Myocyte (in vitro differentiated cells): ENCODE measurements around the gene POU6F2. TPM values are rescaled to one million over a fixed set of nuclear protein-coding genes. Genes with fewer than 3 reads are reported as not detected.
"Not testable (repeated sequence)": the region's sequence is repeated elsewhere in the genome, so short reads cannot be mapped to it uniquely, and the experiment has no call there.

Experiments used
- DNase-seq: peaks from one replicate; pipeline ENCODE4 v3.0.0-alpha.2; 2012; ENCODE audit warnings: low read depth
- total RNA-seq: library from RNA; depleted of rRNA; stranded (reverse); fragments of >200 nt; gene quantifications from 2 replicates; pipeline ENCODE4 v1.2.3, GENCODE V29; 2014

Gene POU6F2
- total RNA-seq, 1 donor from 2014 or later: 0.11 TPM

DNA sequence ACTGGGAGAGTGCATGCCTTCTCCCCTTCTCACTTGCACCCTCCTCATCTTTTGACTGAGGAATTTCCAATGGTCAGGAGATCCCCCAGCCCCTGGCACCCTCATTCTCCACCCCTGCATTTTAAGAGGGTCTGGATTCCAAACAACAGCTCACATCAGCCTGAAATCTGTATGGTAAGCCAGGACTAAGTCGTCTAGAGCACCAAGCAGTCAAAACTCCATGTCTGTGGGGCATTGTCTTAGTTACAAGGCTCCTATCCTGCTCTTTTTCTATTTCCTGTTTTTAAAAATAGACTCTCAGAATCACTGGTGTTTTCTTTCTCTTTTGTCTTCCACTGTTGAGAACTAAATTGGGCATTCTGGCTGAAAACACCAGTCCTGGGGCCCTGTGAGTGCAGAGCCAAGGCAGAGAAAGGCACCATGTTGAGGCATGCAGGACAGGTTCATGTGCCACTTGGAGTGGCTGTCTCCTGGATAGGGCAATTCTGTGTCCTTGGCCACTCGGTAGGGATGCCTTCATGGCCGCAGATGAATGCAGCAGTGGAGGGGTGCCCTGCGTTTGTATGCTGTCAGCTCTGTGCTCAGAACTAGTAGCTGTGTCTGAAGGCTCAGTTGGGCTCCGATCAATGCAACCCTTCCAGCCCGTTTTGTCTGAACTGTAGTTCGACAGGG is 371.9 kb downstream of the POU6F2 start:
- no peak for DNase-seq

DNA sequence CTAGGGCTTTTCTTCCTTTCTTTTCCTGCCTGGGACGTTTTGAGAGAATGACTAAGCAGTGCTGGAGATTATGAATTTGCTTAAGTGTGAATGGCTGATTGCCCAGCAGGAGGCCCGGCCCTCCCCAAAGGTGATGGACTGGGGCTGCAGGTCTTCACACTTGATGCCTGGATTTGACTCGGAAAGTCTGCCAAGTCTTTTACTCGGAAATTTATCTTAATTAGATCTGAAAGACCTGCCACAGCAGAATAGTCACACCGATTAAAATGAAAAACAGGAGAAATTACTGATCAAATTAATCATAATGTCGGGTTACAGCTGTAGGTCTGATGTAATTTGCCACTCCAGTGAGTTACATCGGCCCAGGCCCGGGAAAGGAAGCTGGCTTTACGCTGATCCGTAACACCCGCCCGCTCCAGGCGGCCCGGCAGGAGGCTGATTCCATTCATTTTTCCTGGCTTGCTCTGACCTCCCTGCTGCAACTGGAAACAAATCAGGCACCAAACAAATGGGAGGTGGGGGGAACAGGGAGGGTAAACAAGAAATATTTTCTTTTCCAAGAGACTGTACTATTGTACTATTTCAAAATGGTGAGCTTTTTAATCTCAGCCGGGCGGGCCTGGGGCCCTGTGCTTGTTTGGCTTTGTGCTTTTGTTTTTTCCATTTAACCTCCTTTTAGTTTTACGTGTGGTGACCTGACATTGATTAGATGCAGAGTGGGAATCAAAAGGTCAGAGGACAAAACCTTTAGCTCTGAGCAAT is 376.1 kb downstream of the POU6F2 start:
- DNase-seq: no peak

DNA sequence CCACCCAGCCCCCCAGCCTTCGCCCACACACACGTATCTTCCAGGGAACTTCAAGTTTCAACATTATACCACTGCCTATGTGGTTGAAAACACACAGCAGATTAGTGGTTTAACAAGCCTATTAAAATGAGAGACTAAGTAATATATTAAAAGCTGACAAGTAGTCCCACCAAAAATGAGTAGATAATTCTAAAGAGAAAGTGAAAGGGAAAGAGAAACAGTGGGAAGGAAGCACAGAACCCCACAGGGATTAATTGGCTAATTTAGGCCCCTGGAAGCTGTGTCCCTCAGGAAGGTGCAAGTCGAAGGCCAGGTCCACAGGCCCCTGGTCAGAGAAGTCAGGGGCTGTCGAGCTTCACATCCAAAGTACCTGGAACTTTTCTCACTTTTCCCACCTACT is 378.0 kb downstream of the POU6F2 start:
- DNase-seq: no peak

DNA sequence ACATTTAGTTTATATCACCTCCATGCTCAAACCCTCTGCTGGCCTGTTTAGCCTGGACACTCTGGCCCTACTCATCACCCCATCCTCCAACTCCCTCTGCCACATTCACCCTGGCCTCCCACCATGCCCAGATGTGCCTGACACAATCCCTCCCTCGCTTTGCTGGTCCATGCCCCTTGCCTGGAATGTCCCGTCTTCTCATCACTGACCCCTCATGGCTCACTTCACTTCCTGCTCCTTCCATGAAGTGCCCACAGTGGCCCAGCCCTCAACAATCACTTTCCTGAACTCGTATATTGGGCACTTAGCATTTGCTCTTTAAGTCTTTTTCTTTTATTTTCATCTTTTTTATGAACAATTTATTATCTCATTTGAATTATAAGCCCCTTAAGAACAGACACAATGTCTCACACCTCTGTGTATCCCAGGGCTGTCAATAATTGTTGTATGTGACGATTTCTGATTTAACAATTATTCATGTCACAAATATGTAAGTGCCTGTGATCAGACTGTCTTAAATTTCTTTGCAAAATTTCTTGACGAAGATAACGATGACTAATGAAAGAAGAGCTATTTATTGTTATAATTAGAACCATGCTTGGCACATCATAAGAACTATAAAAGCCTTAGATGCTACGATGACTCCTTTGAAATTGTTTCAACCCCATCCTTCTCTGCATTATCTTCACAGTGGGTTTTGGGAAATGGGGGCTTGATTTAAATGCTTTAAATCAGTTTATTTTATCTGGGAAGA is 378.6 kb downstream of the POU6F2 start:
- DNase-seq: no peak

GRCh38 chr7:39357648-39358047 is 379.9 kb downstream of the POU6F2 start:
- no peak for DNase-seq

GRCh38 chr7:39360038-39360437 is 382.3 kb downstream of the POU6F2 start:
- no peak for DNase-seq

DNA sequence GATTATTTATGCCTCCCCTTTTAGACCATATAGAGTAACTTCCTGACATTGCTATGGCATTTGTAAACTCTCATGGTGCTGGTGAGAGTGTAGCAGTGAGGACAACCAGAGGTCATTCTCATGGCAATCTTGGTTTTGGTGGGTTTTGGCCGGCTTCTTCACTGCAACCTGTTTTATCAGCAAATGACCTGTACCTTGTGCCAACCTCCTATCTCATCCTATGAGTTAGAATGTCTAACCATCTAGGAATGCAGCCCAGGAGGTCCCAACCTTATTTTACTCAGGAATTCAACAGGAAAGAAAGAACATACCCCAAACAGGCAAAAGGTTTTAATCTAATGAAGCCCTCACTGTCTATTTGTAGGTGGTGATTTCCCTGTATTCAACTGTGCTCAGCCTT is 383.1 kb downstream of the POU6F2 start:
- no peak for DNase-seq

- DNase-seq: no peak
Measured at GRCh38 chr7:39365751-39366295, 388.1 kb downstream of the POU6F2 start.

DNA sequence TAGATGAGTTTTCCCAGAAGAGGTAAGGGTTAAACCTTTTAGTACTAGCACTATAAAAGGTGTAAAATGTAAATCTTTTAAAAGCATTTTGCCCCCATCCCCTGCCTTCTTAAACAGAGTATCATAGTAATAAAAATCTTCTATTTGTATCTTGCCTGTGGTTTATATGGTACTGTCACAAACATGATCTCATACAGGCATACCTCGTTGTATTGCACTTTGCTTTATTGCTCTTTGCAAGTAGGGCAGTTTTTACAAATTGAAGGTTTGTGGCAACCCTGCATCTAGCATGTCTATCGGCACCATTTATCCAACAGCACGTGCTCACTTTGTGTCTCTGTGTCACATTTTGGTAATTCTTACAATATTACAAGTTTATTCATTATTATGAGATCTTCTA is 389.7 kb downstream of the POU6F2 start:
- DNase-seq: no peak

DNA sequence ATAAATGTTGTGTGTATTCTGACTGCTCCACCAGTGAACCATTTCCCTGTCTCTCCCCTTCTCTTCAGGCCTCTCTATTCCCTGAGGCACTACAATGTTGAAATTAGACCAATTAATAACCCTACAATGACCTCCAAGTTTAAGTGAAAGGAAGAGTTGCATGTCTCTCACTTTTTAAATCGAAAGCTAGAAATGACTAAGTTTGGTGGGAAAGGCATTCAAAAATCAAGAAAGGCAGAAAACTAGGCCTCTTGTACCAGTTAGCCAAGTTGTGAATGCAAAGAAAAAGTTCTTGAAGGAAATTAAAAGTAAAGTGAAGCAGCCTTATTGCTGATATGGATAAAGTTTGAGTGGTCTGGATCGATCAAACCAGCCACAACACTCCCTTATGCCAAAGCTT is 390.2 kb downstream of the POU6F2 start:
- DNase-seq: no peak

DNA sequence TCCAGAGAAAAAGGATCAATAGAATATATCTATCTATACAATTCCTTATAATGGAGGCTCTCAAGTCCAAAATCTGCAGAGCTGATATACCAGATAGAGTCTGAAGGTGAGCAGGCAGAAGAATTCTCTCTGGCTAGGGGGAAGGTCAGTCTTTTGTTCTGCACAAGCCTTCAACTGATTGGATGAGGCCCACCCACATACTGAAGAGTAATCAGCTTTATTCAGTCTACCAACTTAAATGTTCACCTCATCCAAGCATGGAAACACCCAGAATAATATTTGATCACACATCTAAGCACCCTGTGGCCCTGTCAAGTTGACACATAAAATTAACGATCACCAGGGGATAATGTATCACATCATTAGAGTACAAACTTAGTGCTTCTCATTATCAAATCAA is 394.7 kb downstream of the POU6F2 start:
- no peak for DNase-seq

DNA sequence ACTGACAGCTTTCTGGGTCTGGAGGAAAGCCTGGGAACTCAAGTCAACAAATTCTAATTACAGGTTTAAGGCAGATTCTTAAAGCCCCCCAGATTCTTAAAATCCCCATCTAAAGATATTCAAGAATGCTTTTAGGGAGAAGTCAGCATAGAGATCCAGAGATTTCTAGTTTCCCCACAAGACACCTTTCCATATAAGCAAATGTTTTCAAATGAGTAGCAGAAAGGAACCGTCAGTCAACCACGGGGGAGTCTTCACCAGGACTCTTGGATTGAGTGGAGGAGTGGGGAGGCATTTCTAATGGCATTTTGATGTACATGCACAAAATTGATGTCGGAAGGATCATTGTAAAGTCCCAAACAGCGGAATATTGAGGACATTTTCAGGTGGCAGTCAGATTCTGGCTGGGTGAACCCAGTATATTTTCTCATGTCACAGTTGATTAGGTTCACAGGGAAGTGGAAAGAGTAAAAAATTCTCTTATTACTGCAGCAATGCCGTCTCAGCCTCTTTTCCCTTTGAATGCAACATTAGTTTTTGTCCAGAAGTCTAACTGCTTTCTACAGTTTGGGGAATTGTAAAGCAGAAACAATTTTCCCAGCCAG is 396.8 kb downstream of the POU6F2 start:
- DNase-seq: no peak

GRCh38 chr7:39375047-39375873 is 397.6 kb downstream of the POU6F2 start:
- DNase-seq: no peak

GRCh38 chr7:39375874-39376190 is 398.1 kb downstream of the POU6F2 start:
- DNase-seq: no peak

GRCh38 chr7:39376881-39377280 is 399.2 kb downstream of the POU6F2 start:
- not testable (repeated sequence) for DNase-seq

GRCh38 chr7:39379416-39379815 is 401.7 kb downstream of the POU6F2 start:
- DNase-seq: no peak

GRCh38 chr7:39383136-39383535 is 405.4 kb downstream of the POU6F2 start:
- no peak for DNase-seq

- no peak for DNase-seq
Measured at GRCh38 chr7:39384386-39384785, 406.7 kb downstream of the POU6F2 start.

GRCh38 chr7:39386718-39387117 is 409.0 kb downstream of the POU6F2 start:
- no peak for DNase-seq

- DNase-seq: no peak
Measured at GRCh38 chr7:39392151-39392550, 414.4 kb downstream of the POU6F2 start.
